ENCODE data around the gene NTSR1. TPM values are rescaled to one million over a fixed set of nuclear protein-coding genes. Genes with fewer than 3 reads are reported as not detected.

NTSR1 gene
- polyA plus RNA-seq, 3 donors = 0.35 to 2.5 (median 0.40) TPM

GRCh38 chr20:62782149-62782892 is 73.7 kb downstream of the NTSR1 start:
- Histone ChIP-seq H3K4me2 (replicated peaks; ENCODE audit: extremely low read depth, low read length, poor library complexity, severe bottlenecking) (no peak overlapping the region), H3K36me3 (replicated peaks in 1 of 2; ENCODE audit: control insufficient read depth in 1 of 2, insufficient read depth in 2 of 2, low read length in 2 of 2) (no peaks in the 10 kb centered on the region), H2AFZ (ENCODE audit: insufficient read depth, low read depth, low read length, poor library complexity, severe bottlenecking) (no peak overlapping the region), H3K9ac (ENCODE audit: insufficient read depth, low read length, poor library complexity, severe bottlenecking) (no peak overlapping the region), H4K20me1 (ENCODE audit: insufficient read depth, low read length) (no peaks in the 10 kb centered on the region), H3K4me1 (ENCODE audit: control insufficient read depth in 1 of 2, insufficient read depth in 2 of 2, low read length in 2 of 2) (peaks cover 6 to 15% of the 10 kb centered on the region in 2 donors), H3K27me3 (ENCODE audit: control insufficient read depth in 2 of 2, insufficient read depth in 2 of 2, low read length in 2 of 2) (no peaks in the 10 kb centered on the region), H3K79me2 (ENCODE audit: insufficient read depth, low read length) (no peaks in the 10 kb centered on the region), H3K27ac (ENCODE audit: low read depth in 1 of 2, low read length in 2 of 2) (no peak overlapping the region), H3K4me3 (replicated peaks in 1 of 3; ENCODE audit: low read depth in 2 of 3, low read length in 3 of 3) (no peak overlapping the region), H3K9me3 (replicated peaks in 1 of 2; ENCODE audit: control insufficient read depth in 1 of 2, insufficient read depth in 1 of 2, low read length in 2 of 2) (peaks cover 0 to 7% of the 10 kb centered on the region in 2 donors)
- H3K27ac Mint-ChIP-seq = peak overlapping the region in 1 of 7 donors; percentile 58
- TF ChIP-seq CTCF (IDR thresholded peaks at IDR 0.05) = no peak
- DNase-seq = no peak
- intact Hi-C loops (cut with micrococcal nuclease) = no loop called here
- peaks cover 0 to 8% (median 7%) of the 10 kb centered on the region in 3 donors for H3K27me3 Mint-ChIP-seq (ENCODE audit: low read depth in 3 of 3)
- 94% methylated on average over 10 of the region's 18 CpGs for WGBS (ENCODE audit: insufficient coverage)
- H3K4me3 Mint-ChIP-seq = no peak overlapping the region
- peaks cover 6 to 9% (median 8%) of the 10 kb centered on the region in 7 donors for H3K9me3 Mint-ChIP-seq
- peaks cover 16% of the 10 kb centered on the region for H3K4me1 Mint-ChIP-seq
- peaks cover 4 to 10% of the 10 kb centered on the region in 2 donors for H3K36me3 Mint-ChIP-seq

GRCh38 chr20:62782893-62783278 is 74.2 kb downstream of the NTSR1 start:
- H3K4me1 ChIP-seq (ENCODE audit: control insufficient read depth in 1 of 2, insufficient read depth in 2 of 2, low read length in 2 of 2) = peaks cover 6 to 14% of the 10 kb centered on the region in 2 donors
- Mint-ChIP-seq H3K9me3 (peaks cover 11 to 14% (median 13%) of the 10 kb centered on the region in 7 donors), H3K4me3 (no peak overlapping the region), H3K4me1 (peaks cover 19% of the 10 kb centered on the region), H3K27ac (peak overlapping the region in 1 of 7 donors; percentile 50), H3K36me3 (peaks cover 7 to 15% of the 10 kb centered on the region in 2 donors), H3K27me3 (ENCODE audit: low read depth in 3 of 3) (peaks cover 1 to 8% (median 7%) of the 10 kb centered on the region in 3 donors)
- H3K9me3 ChIP-seq (replicated peaks in 1 of 2; ENCODE audit: control insufficient read depth in 1 of 2, insufficient read depth in 1 of 2, low read length in 2 of 2) = peaks cover 0 to 13% of the 10 kb centered on the region in 2 donors
- H4K20me1 ChIP-seq (ENCODE audit: insufficient read depth, low read length) = no peaks in the 10 kb centered on the region
- no peak for TF ChIP-seq CTCF (IDR thresholded peaks at IDR 0.05)
- no peak overlapping the region for H2AFZ ChIP-seq (ENCODE audit: insufficient read depth, low read depth, low read length, poor library complexity, severe bottlenecking)
- H3K27ac ChIP-seq (ENCODE audit: low read depth in 1 of 2, low read length in 2 of 2) = no peak overlapping the region
- H3K4me3 ChIP-seq (replicated peaks in 1 of 3; ENCODE audit: low read depth in 2 of 3, low read length in 3 of 3) = no peak overlapping the region
- 47% methylated on average over 6 of the region's 9 CpGs for WGBS (ENCODE audit: insufficient coverage)
- H3K4me2 ChIP-seq (replicated peaks; ENCODE audit: extremely low read depth, low read length, poor library complexity, severe bottlenecking) = no peak overlapping the region
- DNase-seq = no peak
- no peaks in the 10 kb centered on the region for H3K36me3 ChIP-seq (replicated peaks in 1 of 2; ENCODE audit: control insufficient read depth in 1 of 2, insufficient read depth in 2 of 2, low read length in 2 of 2)
- no peaks in the 10 kb centered on the region for H3K27me3 ChIP-seq (ENCODE audit: control insufficient read depth in 2 of 2, insufficient read depth in 2 of 2, low read length in 2 of 2)
- H3K9ac ChIP-seq (ENCODE audit: insufficient read depth, low read length, poor library complexity, severe bottlenecking) = no peak overlapping the region
- intact Hi-C loops (cut with micrococcal nuclease) = no loop called here
- H3K79me2 ChIP-seq (ENCODE audit: insufficient read depth, low read length) = no peaks in the 10 kb centered on the region
